GM18498 (cell line): ENCODE data around the gene ADGRE3.
A peak's percentile ranks its signal among the peaks of the same experiment; 100 is the strongest.
"Not testable (repeated sequence)": the region's sequence is repeated elsewhere in the genome, so short reads cannot be mapped to it uniquely, and the experiment has no call there.

Experiments
- ATAC-seq: cut with Tn5 transposase; IDR thresholded peaks from one replicate; pipeline ENCODE4 v1.9.1; 2021; ENCODE audit warnings: mild to moderate bottlenecking, moderate library complexity; ENCODE audit not compliant: unreplicated experiment

The ADGRE3 gene

DNA sequence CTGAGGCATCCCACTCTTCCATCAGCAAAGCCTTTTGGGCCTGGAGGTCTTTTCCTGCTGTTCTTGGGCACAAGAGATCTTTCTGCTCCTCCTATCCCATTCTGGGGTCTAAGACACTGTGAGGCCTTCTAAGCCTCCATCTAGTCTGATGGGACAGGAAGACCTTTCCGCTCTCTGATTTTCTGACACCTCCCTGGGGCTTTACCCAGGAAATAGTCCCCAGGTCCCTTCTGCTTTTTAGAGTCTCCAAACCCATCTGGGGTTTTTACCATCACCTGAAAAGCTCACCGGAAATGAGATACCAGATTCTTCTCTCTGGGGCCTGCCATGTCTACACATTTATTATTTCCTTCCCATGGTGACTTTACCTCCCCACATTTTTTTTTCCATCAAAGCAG is 70.7 kb downstream of the ADGRE3 start:
- ATAC-seq: peak; percentile 74

DNA sequence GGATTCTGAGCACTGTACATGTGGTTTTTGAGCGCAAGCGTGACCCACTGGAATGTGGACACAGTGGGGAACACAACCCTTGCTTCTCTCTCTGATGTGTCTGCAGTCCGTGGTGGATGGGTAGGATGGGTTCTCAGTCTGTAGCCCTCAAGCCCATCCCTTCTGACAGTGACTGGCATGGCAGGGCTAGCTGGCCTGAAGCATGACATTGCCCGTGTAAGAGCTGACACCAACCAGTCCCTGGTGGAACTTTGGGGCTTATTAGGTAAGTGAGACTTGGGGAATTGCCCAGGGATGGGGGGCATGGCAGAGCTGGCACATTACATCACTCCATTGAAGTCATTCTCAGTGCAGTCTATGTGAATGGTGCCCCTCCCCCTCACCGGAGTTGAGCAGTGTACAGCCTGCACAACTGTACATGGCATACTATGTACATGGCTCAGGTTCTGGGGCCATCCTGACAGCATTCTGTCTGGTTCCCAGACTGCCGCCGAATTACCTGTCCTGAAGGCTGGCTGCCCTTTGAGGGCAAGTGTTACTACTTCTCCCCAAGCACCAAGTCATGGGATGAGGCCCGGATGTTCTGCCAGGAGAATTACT is 75.0 kb downstream of the ADGRE3 start:
- ATAC-seq: no peak

DNA sequence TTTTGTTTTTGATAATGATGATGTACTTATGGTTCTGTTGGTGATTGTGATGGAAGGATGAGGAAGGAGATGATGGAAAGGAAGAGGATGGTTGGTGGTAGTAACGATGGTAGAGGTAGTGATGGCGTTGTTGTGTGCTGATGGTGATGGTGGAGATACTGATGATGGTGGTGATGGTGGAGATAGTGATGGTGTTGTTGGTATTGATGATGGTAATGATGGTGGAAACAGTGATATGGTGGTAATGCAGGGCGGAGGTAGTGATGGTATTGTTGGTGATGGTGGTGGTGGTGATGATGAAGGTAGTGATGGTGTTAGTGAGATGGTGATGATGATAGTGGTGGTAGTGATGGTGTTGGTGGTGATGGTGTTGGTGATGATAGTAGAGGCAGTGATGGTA is 79.1 kb downstream of the ADGRE3 start:
- no peak for ATAC-seq

DNA sequence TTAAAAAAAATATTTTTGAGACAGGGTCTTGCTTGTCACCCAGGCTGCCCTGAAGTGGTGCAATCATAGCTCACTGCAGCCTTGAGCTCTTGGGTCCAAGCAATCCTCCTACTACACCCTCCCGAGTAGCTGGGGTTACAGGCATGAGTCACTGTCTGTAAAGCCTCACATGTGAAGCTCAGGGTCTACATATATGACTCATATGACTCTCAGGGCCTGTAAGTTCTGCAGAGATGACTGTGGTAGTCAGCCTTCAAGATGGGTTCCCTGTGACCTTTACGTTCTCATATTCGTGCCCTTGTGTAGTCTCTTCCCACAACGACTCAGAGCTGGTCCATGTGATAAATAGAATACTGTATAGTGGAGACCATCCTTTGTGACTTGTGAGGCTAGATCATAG is 85.2 kb downstream of the ADGRE3 start:
- not testable (repeated sequence) for ATAC-seq

DNA sequence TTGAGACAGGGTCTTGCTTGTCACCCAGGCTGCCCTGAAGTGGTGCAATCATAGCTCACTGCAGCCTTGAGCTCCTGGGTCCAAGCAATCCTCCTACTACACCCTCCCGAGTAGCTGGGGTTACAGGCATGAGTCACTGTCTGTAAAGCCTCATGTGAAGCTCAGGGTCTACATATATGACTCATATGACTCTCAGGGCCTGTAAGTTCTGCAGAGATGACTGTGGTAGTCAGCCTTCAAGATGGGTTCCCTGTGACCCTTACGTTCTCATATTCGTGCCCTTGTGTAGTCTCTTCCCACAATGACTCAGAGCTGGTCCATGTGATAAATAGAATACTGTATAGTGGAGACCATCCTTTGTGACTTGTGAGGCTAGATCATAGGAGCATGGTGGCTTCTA is 89.5 kb downstream of the ADGRE3 start:
- peak; percentile 66 for ATAC-seq

DNA sequence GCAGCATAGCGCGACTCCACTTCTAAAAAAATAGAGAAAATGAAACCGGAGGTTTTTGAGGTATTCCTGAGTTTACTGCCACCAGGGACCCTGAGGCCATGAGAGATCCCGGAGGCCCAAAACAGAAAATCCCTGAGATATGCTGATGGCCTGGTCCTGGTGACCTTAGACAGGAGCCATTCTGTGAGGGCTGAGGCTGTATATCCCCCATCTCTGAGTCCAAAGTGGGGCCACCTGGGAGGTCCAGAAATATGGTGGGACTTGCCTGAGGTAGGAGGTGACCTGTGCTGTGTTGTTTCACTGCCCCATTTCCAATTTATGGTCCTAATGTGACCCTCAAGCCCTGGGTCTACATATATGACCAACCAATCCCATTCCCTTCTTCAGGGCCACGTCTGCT is 90.3 kb downstream of the ADGRE3 start:
- ATAC-seq: not testable (repeated sequence)

DNA sequence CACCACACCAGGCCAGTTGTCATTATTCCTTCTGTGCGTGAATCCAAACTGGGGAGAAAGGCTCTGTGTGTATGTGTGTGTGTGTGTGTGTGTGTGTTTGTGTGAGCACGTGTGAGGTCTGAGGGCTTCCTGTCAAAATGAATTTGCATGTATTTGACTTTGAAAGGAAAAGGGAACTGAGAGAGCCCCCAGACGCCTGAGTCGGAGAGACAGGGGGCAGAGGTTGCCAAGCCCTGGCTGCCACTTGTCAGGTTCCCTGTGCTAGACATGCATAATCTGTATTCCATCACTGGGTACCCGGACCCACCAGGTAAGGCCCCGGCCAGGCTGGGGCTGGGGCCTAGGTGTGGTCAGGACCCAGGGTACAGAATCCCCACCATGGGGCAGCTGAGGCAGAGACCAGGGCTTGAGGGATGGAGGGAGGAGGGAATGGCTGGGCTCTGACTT is 91.7 kb downstream of the ADGRE3 start, which contains the start of gene CLEC17A:
Gene CLEC17A, plus strand, starts transcription at position 191 of the 447 bp plus-strand sequence. Its CDS starts 77 bp downstream, at position 268.
- ATAC-seq: peak; percentile 41

DNA sequence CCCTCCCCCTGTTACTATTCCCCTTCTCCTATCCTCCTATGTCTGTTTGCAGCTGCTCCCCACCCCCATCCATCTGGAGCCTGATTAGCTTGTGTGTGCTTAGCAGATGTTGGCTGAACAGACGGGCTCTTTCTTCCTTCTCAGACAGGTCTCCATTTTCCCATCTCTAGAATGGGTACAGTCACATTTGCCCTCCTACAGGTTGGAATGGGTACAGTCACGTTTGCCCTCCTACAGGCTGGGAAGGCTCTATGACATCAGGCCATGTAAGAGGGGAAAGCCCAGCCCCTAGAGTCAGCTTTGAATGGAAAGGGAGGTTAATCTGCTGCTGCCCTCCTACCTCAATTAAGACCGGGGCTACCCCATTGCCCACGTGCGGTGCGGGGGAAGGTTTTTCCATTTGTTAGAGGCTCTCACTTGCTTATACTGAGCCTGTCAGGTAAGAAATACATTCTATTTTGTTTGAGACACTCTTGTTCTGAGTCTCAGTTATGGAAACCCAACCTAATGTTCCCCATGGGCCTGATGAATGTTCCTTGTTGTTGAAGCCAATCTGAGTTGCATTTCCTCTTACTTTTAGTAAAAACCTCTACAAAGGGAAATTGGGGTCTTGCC is 93.9 kb downstream of the ADGRE3 start:
- no peak for ATAC-seq

DNA sequence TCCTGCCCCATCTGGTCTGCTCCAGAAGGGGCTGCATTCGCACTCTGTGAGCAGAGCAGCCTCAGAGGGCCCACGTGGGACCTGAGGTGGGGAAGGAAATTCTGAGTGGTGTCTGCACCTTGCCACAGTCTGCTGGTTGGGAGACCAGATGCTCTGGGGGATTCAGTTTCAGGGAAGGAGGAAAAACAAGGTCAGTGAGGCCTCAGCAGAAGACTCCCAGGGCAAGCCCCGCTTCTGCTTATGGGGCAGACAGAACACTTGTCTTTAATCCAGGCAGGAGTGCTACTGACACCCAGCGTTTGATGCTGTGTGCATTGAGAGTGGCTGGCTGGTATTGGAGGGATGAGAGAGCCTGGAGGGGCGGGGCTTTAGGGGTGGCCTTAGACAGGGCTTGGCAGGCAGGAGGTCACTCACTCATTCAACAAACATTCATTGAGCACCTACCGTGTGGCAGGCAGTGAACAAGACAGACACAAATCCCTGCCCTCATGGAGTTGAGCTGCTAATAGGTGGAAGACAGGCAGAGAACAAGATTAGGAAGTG is 96.7 kb downstream of the ADGRE3 start:
- ATAC-seq: no peak

DNA sequence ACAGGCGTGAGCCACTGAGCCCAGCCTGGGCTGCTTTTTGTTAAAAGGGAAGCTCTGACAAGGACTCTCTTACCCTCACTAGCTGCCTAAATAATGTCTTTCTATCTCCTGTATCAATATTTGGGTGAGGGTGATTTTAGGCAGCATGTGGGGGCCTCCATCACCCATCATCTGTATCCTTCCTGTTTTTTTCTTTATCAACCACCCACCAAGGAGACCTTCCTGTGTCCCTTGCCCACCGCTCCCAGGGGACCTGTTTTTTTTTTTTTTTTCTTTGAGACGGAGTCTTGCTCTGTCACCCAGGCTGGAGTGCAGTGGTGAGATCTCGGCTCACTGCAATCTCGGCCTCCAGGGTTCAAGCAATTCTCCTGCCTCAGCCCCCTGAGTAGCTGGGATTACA is 97.4 kb downstream of the ADGRE3 start:
- no peak for ATAC-seq

DNA sequence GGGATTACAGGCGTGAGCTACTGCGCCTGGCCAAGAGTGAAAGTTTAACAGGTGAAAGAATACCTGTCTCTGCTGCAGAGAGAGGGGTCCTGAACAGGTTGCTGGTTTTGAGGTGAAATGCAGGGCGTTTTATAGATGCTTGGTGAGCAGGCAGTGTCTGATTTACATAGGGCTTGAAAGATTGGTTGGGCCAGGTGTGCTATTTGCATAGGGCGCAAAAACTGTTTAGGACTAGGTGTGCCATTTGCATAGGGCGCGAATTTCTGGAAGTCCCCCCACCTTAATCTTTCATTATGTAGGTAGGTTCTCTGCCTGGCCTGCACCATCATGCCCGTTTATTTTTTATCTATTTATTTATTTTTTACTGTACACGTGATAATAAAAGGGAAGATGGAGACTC is 98.3 kb downstream of the ADGRE3 start:
- no peak for ATAC-seq

DNA sequence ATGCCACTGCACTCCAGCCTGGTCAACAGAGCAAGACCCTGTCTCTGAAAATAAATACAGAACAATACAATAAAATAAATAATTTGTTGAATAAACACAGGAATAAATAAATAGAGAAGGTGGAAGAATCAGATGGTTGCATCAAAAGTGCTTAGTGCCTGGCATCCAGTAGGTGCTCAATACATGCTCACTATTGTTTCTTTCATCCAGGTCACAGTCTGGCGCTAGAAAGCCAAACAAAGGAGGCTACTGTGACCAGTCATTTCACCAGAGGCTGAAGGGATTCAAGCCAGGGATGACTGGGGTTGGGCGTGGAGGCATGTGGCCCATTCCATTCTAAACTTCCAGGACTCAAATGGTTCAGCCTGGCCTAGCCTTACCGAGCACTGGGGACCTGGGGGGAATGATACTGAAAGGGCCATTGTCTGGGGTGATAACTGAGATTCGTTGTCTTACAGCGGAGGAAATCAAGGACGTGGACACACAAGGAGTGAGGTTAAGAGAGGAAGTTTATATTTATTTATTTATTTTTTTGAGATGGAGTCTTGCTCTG is 99.1 kb downstream of the ADGRE3 start:
- no peak for ATAC-seq

DNA sequence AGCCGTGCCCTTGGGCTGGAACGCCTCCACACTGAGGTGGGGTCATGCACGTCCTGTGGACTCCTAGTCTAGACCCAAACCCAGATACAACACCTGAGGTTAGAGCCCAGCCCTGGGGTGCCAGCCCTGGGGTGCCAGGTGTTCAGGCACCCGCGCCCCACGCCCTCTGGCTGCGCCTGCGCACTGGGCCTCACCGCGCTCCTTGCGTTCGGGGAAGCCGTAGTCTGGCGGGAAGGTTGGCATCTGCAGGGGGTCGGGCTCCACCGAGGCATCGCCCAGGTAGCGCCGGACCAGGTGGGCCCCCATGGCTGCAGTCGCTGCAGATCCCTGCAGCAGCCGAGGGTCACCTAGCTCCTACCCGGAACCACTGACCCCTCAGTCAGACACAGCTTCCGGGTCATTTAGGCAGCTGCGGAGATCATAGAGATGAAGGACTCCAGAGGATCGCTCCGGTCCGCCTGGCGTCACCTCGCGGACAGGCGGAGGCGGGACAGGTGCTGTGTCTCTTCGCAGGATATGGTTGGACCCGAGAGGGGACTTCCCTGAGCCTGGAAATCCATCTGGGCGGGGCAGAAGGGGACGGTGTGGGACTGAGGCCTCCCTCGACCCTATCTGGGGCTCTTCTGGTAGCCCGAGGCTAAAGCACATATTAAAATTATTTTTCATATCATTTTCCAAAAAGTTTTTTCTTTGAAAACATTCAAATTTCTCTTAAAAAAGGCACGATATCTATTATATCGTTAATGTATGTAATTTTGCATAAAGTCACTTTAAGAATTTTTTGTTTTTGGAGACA is 102.8 kb downstream of the ADGRE3 start, which contains the start of gene NDUFB7:
Gene NDUFB7, minus strand, starts transcription at position 372 of the 796 bp plus-strand sequence. Its CDS starts 66 bp downstream, at position 306.
- peak; percentile 87 for ATAC-seq

DNA sequence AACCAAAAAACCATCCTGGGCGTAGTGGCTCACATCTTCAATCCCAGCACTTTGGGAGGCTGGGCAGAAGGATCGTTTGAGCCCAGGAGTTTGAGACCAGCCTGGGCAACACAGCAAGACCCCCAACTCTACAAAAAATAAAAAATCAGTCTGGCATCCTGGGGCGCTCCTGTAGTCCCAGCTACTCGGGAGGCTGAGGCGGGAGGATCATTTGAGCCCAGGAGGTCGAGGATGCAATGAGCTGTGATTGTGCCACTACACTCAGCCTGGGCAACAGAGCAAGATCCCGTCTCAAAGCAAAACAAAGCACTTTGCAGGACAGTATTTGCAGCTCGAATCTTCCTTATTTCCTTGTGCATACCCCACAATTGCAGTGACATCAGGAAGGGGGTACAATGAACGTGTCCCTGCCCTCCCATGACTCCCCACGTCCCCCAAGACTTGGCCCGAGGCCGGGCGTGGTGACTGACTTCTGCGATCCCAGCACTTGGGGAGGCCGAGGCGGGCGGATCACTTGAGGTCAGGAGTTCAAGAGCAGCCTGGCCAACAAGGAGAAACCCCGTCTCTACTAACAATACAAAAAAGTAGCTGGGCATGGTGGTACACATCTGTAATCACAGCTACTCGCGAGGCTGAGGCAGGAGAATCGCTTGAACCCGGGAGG is 103.6 kb downstream of the ADGRE3 start:
- ATAC-seq: no peak
